Adrenal gland (tissue), 12 donors: Measurements from ENCODE around the gene SMCHD1. TPM values are rescaled to one million over a fixed set of nuclear protein-coding genes. Genes with fewer than 3 reads are reported as not detected.
"Not testable (repeated sequence)": the region's sequence is repeated elsewhere in the genome, so short reads cannot be mapped to it uniquely, and the experiment has no call there.

ENCODE experiments used
- DNase-seq, 7 donors: peaks; one replicate each; pipeline ENCODE4 v3.0.0-alpha.2; 2019 to 2020
- H3K27ac ChIP-seq, 5 donors: fragments of 200-600 bp; sonication (generic) in 4 of 5; 1 replicate in 3 of 5; 2 replicates in 2 of 5; pipeline versions ENCODE4 v1.5.1 to v1.8.0; 2016 to 2020; ENCODE audit warnings: mild to moderate bottlenecking in 1 of 5
- H3K27me3 ChIP-seq: fragments of 200-600 bp; 2 replicates; pipeline ENCODE4 v1.8.0; 2021
- H3K36me3 ChIP-seq, 2 donors: fragments of 200-600 bp; replicated peaks in 1 of 2; 1 replicate in 1 of 2; 2 replicates in 1 of 2; pipeline versions ENCODE4 v1.5.1 to v1.8.0; 2018 to 2022
- H3K4me1 ChIP-seq, 2 donors: fragments of 200-600 bp; replicated peaks in 1 of 2; 1 replicate in 1 of 2; 2 replicates in 1 of 2; pipeline versions ENCODE4 v1.5.1 to v1.8.0; 2018 to 2021
- H3K4me3 ChIP-seq, 4 donors: fragments of 200-600 bp; sonication (generic) in 3 of 4; one replicate each; pipeline ENCODE4 v1.5.1; 2016 to 2018
- H3K9me3 ChIP-seq, 3 donors: fragments of 200-600 bp; sonication (generic) in 1 of 3; replicated peaks in 1 of 3; 1 replicate in 2 of 3; 2 replicates in 1 of 3; pipeline versions ENCODE4 v1.5.1 to v1.8.0; 2016 to 2021
- CTCF ChIP-seq, 6 experiments: fragments of 450-650 bp in 4 of 6; fragments of 200-600 bp in 2 of 6; sonication (generic) in 1 of 6; IDR thresholded peaks; 1 replicate in 5 of 6; 2 replicates in 1 of 6; pipeline versions ENCODE4 v1.5.1 to v1.8.0; 2016 to 2021; ENCODE audit warnings: antibody characterized with exemption in 6 of 6, mild to moderate bottlenecking in 2 of 6, moderate library complexity in 1 of 6
- POLR2A ChIP-seq, 2 donors: fragments of 450-650 bp; IDR thresholded peaks; one replicate each; pipeline ENCODE4 v1.6.1; 2017; ENCODE audit warnings: antibody characterized with exemption in 2 of 2, mild to moderate bottlenecking in 2 of 2, moderate library complexity in 1 of 2
- WGBS, 4 donors: extraction: QIAGEN DNeasy Blood & Tissue Kit in 2 of 4; methylation state at CpG; one replicate each; pipeline versions ENCODE4 v1.1.5 to v1.1.7; 2013 to 2017; 5-methylcytosine and 5-hydroxymethylcytosine counted together
- intact Hi-C, 2 donors: fragments of 100-400 bp; cut with DNase I; formaldehyde crosslinking; loops; one replicate each; pipeline versions ENCODE4 v1.14.1 to v1.15.0; 2022 to 2023
- polyA plus RNA-seq, 3 donors: library from polyadenylated mRNA; stranded (reverse); fragments of 200-250 nt in 2 of 3; fragments of 350-450 nt in 1 of 3; fragmentation: Illumina TruSeq in 1 of 3; extraction: RNeasy Lipid Tissue Mini Kit (QIAGEN cat#74804) in 1 of 3; gene quantifications; one replicate each; pipeline ENCODE4 v1.2.3, GENCODE V29; 2013 to 2014
- small RNA-seq, 2 donors: library from RNA; depleted of rRNA; stranded (forward); fragments of <200 nt; gene quantifications; one replicate each; pipeline ENCODE3, GENCODE V24; 2016
- total RNA-seq, 9 donors: library from RNA; depleted of rRNA in 4 of 9; stranded (reverse); fragments of >200 nt in 4 of 9; fragments of 120-200 nt in 1 of 9; fragmentation: NEBNext Ultra II Directional in 1 of 9; extraction: Animal tissue kit (Norgen Biotek cat#: 25700) in 1 of 9; gene quantifications; one replicate each; pipeline versions ENCODE4 v1.1.0 to v1.2.4, GENCODE V29; 2013 to 2023
- donor health status: healthy with polysubstance abuse.
- donor health status: Bipolar disorder and iron deficiency.
- donor health status: DM: yes; HTN: yes; CAD: no.
- donor health status: DM: no; HTN: no; CAD: no.
- donor health status: DM: no; HTN: no; CAD: no.
- donor health status: DM: yes; HTN: yes; CAD: no.

Gene SMCHD1
- total and polyA plus RNA-seq, 12 donors = 5.3 to 77.1 (median 21.2) TPM

DNA sequence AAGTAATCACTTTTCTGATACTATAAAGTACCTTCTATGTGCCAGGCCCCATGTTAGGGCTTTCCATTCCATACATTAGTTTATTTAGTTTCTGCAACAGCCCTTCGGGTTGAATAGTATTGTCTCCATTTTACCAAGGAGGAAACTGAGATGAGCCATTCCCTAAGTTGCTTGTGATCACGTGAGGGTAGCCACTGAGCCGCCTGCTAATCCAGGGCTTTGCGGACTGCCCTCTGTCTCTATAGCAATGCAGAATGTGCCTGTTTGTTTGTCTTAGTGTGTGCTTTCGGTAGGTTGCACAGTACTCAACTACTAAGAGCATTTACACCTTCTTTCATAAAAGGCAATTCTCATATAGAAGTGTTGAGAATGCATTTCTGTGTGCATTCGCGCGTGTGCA is 196.2 kb downstream of the SMCHD1 start:
- intact Hi-C loops = loop anchor here in 1 of 2 donors (5.0 kb wide), 1 partner anchor 156 kb away; no protein-coding TSS in a partner anchor
- Histone ChIP-seq H3K4me3 (no peak overlapping the region), H3K36me3 (no peaks in the 10 kb centered on the region), H3K4me1 (peaks cover 6 to 12% of the 10 kb centered on the region in 2 donors), H3K27me3 (peaks cover 16% of the 10 kb centered on the region), H3K27ac (no peak overlapping the region), H3K9me3 (no peaks in the 10 kb centered on the region)
- TF ChIP-seq POLR2A (IDR thresholded peaks at IDR 0.05) = no peak
- TF ChIP-seq CTCF (IDR thresholded peaks at IDR 0.05) = no peak
- no peak for DNase-seq
- WGBS, 4 donors = 90 to 94% (median 92%) methylated on average over 8 of the region's 8 CpGs

DNA sequence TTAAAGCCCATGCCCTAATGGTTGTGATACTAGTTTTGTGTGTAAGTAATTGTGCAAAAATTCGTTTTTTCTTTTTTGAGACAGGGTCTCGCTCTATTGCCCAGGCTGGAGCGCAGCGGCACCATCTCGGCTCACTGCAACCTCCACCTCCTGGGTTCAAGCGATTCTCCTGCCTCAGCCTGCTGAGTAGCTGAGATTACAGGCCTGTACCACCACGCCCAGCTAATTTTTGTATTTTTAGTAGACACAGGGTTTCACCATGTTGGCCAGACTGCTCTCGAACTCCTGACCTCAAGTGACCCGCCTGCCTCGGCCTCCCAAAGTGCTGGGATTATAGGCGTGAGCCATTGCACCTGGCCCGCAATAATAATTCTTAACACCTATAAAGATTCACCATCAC is 196.9 kb downstream of the SMCHD1 start:
- not testable (repeated sequence) for H3K4me3 ChIP-seq, H3K27ac ChIP-seq, DNase-seq, H3K36me3 ChIP-seq, H3K9me3 ChIP-seq
- intact Hi-C loops = loop anchor here in 1 of 2 donors (5.0 kb wide), 1 partner anchor 155 kb away; no protein-coding TSS in a partner anchor
- Histone ChIP-seq H3K4me1 (peaks cover 2 to 16% of the 10 kb centered on the region in 2 donors), H3K27me3 (peaks cover 12% of the 10 kb centered on the region)
- 89 to 93% (median 89%) methylated on average over 12 of the region's 12 CpGs for WGBS, 4 donors

- intact Hi-C loops = loop anchor here in 1 of 2 donors (5.0 kb wide), 1 partner anchor 154 kb away; no protein-coding TSS in a partner anchor
- Histone ChIP-seq H3K9me3 (no peaks in the 10 kb centered on the region), H3K27me3 (peaks cover 5% of the 10 kb centered on the region), H3K27ac (no peak overlapping the region), H3K4me3 (no peak overlapping the region), H3K4me1 (peaks cover 6 to 17% of the 10 kb centered on the region in 2 donors), H3K36me3 (no peaks in the 10 kb centered on the region)
- TF ChIP-seq POLR2A (IDR thresholded peaks at IDR 0.05) (no peak), CTCF (IDR thresholded peaks at IDR 0.05) (no peak)
- WGBS, 4 donors = 90 to 93% (median 92%) methylated on average over 15 to 18 of the region's 18 CpGs
- no peak for DNase-seq
These were observed 197.8 kb downstream of the SMCHD1 start for GRCh38 chr18:2853173-2853925.

DNA sequence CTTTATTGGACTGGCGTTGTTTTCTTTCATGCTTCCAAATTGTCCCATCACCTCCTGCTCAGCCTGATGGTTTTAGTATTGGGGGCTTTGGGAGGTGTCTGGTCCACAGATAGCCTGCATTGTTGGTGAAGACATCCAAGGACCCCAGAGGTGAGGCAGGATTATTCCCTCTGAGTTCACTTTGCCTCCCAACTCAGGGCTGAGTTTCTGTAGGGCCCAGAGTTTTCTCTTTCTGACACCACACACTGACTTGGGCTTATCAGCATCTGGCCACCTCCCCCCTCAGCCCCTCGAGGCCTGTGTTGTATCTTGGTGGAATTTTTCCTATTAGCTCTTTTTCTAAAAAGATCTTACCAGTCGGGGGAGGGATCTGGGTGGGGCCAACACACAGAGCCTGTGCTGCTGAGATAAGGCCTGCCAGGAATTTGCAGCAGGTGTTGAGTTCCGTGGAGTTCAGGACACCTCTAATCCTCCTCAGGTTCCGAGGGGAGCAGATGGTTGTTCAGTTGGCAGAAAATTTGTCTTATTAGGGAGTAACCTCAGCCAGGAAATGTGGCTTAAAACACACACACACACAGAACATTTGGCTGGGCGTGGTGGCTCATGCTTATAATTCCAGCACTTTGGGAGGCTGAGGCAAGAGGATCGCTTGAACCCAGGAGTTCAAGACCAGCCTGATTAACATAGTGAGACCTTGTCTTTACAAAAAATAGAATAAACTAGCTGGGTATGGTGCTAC is 198.6 kb downstream of the SMCHD1 start:
- peaks cover 6 to 17% of the 10 kb centered on the region in 2 donors for H3K4me1 ChIP-seq
- H3K27ac ChIP-seq = no peak overlapping the region
- H3K4me3 ChIP-seq = no peak overlapping the region
- 73 to 82% (median 74%) methylated on average over 7 of the region's 7 CpGs for WGBS, 4 donors
- no peak for TF ChIP-seq POLR2A (IDR thresholded peaks at IDR 0.05)
- H3K36me3 ChIP-seq = no peaks in the 10 kb centered on the region
- no peaks in the 10 kb centered on the region for H3K27me3 ChIP-seq
- intact Hi-C loops = loop anchor here in 1 of 2 donors (5.0 kb wide), 1 partner anchor 153 kb away; no protein-coding TSS in a partner anchor
- H3K9me3 ChIP-seq = no peaks in the 10 kb centered on the region
- DNase-seq = no peak

Small RNA genes lying within 50 kb of the gene (small RNA-seq; reads per million reads assigned to genes)
- 0 reads per million in 2 donors for gene RF00019
- 0 reads per million in 2 donors for gene RNU6-340P

Other genes with a start within 250 kb of the SMCHD1 start
- 1 to 10 TPM; 1.3 to 8.7 (median 5.7) TPM for gene METTL4, start 84.2 kb upstream of the SMCHD1 start, total RNA-seq
- gene METTL4, start 84.2 kb upstream of the SMCHD1 start, polyA plus RNA-seq = 1 to 10 TPM; 4.3 to 7.9 (median 6.1) TPM
- gene NDC80, start 84.2 kb upstream of the SMCHD1 start, total RNA-seq = 10 to 100 TPM in 1 of 9 donors, 1 to 10 TPM in 1, under 1 TPM in 6, not detected in 1; 0.35 to 15.4 (median 0.81) TPM
- 1 to 10 TPM in 2 of 3 donors, under 1 TPM in 1; 0.71 to 1.7 (median 1.2) TPM for gene NDC80, start 84.2 kb upstream of the SMCHD1 start, polyA plus RNA-seq
- 10 to 100 TPM in 5 of 9 donors, 1 to 10 TPM in 4; 5.0 to 20.8 (median 10.7) TPM for gene EMILIN2, start 191.3 kb downstream of the SMCHD1 start, total RNA-seq
- 1 to 10 TPM; 3.3 to 9.2 (median 6.5) TPM for gene EMILIN2, start 191.3 kb downstream of the SMCHD1 start, polyA plus RNA-seq